SU-DHL-6 (cell line): Measurements from ENCODE around the gene SIL1.

ENCODE experiments used
- H2AFZ ChIP-seq: fragments of 200-600 bp; sonication (generic); 2 replicates; pipeline ENCODE4 v1.6.1; 2014; ENCODE audit warnings: low read depth, mild to moderate bottlenecking, moderate library complexity, mixed read lengths, antibody characterized with exemption, low read length; ENCODE audit not compliant: severe bottlenecking
- H3F3A ChIP-seq: fragments of 200-600 bp; shearing (Covaris generic); 2 replicates; pipeline ENCODE4 v1.6.0; 2016; ENCODE audit warnings: antibody characterized with exemption, mild to moderate bottlenecking; ENCODE audit not compliant: insufficient read depth
- H3K27ac ChIP-seq: fragments of 200-600 bp; sonication (generic); 2 replicates; pipeline ENCODE4 v1.5.1; 2016; ENCODE audit warnings: low read depth, mild to moderate bottlenecking, low read length, moderate library complexity, mixed read lengths
- H3K27me3 ChIP-seq: fragments of 200-600 bp; sonication (generic), shearing (Covaris generic); 2 replicates; pipeline ENCODE4 v1.6.0; 2014; ENCODE audit warnings: mild to moderate bottlenecking, low read length
- H3K36me3 ChIP-seq: fragments of 200-600 bp; sonication (generic); 2 replicates; pipeline ENCODE4 v1.6.1; 2014; ENCODE audit warnings: mild to moderate bottlenecking, low read length, mixed read lengths
- H3K4me2 ChIP-seq: fragments of 300-600, 200-600 bp; shearing (Covaris generic), sonication (generic); 2 replicates; pipeline ENCODE4 v1.6.0; 2014; ENCODE audit warnings: low read length, low read depth, mild to moderate bottlenecking; ENCODE audit not compliant: poor library complexity, severe bottlenecking
- H3K4me3 ChIP-seq: fragments of 200-600 bp; sonication (generic); 2 replicates; pipeline ENCODE4 v1.5.1; 2014; ENCODE audit warnings: antibody characterized with exemption, low read length, mild to moderate bottlenecking, mixed read lengths; ENCODE audit not compliant: insufficient read depth, poor library complexity, severe bottlenecking
- H3K79me2 ChIP-seq: fragments of 200-600 bp; sonication (generic); 2 replicates; pipeline ENCODE4 v1.6.1; 2014; ENCODE audit warnings: mild to moderate bottlenecking, low read length, moderate library complexity; ENCODE audit not compliant: insufficient read depth
- H3K9ac ChIP-seq: fragments of 200-600 bp; sonication (generic); 2 replicates; pipeline ENCODE4 v1.7.0; 2014; ENCODE audit warnings: mild to moderate bottlenecking, low read length
- H3K9me2 ChIP-seq: fragments of 200-600 bp; sonication (generic); replicated peaks from 2 replicates; pipeline ENCODE4 v1.6.1; 2014; ENCODE audit warnings: low read length; ENCODE audit not compliant: insufficient read depth
- H3K9me3 ChIP-seq: fragments of 200-600 bp; sonication (generic); 2 replicates; pipeline ENCODE4 v1.6.1; 2014; ENCODE audit warnings: low read length, mixed read lengths; ENCODE audit not compliant: insufficient read depth
- H4K20me1 ChIP-seq: fragments of 200-600 bp; sonication (generic); 2 replicates; pipeline ENCODE4 v1.6.1; 2014; ENCODE audit warnings: low read depth, mild to moderate bottlenecking, antibody characterized with exemption, low read length, moderate library complexity, mixed read lengths
- EZH2phosphoT487 ChIP-seq: fragments of 200-600 bp; sonication (generic), shearing (Covaris generic); conservative IDR thresholded peaks from 2 replicates; pipeline ENCODE4 v1.6.1; 2018; ENCODE audit warnings: mild to moderate bottlenecking, antibody characterized with exemption, low read length, moderate library complexity, mixed read lengths
- TF ChIP-seq, protein P1 (sequence below): fragments of 200-600 bp; sonication (generic); IDR thresholded peaks from one replicate; pipeline ENCODE4 v1.5.1; 2017; ENCODE audit warnings: antibody characterized with exemption, mild to moderate bottlenecking, low read length, moderate library complexity; ENCODE audit not compliant: insufficient read depth, poor library complexity, severe bottlenecking

Gene SIL1

DNA sequence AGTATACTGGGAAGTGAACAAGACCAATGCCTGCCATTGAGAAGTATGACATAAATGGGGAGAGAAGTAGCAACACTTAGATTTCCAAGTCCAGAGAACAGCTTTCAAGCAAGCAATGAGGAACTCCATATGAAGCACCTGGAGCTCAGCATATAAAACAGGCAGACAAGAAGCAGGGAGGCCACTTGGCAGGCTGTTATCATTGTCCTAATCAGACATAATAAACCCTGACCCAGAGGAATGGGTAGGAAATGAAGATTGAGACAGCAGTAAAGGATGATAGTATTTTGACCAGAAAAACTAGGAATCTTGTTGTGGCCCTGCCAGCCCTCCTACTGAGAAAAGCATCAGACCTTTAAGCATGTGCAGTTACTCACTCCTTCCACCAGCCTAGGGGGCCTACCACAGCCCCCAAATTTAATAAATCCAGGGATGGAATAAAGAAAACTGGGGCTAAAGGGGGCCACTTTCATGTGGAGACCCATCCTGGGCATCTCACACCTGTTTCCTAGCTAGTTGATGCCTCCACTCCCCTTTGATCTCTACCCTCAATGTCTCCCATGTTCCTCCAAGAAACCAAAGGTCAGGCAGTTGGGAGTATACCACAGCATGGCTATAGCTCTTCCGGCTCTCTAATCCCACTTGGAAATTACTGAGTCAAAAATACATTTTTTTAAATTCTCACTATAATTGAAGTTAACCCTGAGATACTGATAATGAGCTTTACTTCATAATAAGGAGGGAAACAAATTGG is 135.1 kb downstream of the SIL1 start:
- H4K20me1 ChIP-seq = no peaks in the 10 kb centered on the region
- H3K9ac ChIP-seq = no peak overlapping the region
- H2AFZ ChIP-seq = no peak overlapping the region
- H3K36me3 ChIP-seq = no peaks in the 10 kb centered on the region
- TF ChIP-seq, protein P1, sequence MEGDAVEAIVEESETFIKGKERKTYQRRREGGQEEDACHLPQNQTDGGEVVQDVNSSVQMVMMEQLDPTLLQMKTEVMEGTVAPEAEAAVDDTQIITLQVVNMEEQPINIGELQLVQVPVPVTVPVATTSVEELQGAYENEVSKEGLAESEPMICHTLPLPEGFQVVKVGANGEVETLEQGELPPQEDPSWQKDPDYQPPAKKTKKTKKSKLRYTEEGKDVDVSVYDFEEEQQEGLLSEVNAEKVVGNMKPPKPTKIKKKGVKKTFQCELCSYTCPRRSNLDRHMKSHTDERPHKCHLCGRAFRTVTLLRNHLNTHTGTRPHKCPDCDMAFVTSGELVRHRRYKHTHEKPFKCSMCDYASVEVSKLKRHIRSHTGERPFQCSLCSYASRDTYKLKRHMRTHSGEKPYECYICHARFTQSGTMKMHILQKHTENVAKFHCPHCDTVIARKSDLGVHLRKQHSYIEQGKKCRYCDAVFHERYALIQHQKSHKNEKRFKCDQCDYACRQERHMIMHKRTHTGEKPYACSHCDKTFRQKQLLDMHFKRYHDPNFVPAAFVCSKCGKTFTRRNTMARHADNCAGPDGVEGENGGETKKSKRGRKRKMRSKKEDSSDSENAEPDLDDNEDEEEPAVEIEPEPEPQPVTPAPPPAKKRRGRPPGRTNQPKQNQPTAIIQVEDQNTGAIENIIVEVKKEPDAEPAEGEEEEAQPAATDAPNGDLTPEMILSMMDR = no peak
- TF ChIP-seq EZH2phosphoT487 = no peak
- no peak overlapping the region for H3K4me3 ChIP-seq
- H3K4me2 ChIP-seq = no peak overlapping the region
- H3K27ac ChIP-seq = no peak overlapping the region
- no peaks in the 10 kb centered on the region for H3K27me3 ChIP-seq
- no peaks in the 10 kb centered on the region for H3F3A ChIP-seq
- H3K9me3 ChIP-seq = no peaks in the 10 kb centered on the region
- no peaks in the 10 kb centered on the region for H3K9me2 ChIP-seq
- no peaks in the 10 kb centered on the region for H3K79me2 ChIP-seq

DNA sequence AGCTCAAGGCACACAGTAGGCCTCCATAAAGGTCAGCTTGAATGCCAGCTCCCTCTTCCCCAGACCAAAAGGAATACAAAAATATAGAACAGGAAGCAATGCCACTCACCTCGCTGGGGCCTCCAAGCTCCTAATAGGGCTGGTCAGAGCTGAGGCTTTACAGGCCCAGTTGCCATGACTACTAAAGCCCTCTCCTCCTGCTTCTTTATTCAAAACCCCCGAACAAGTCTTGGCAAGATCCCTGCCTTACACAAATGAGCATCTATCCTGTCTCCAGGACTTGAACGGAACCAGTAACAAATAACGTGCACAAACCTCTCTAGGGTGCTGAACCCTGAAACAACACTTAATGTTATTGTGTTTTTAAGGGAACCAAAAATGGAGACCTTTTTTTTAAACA is 136.3 kb downstream of the SIL1 start:
- H3K9me3 ChIP-seq = no peaks in the 10 kb centered on the region
- no peak overlapping the region for H3K4me3 ChIP-seq
- H3K27me3 ChIP-seq = no peaks in the 10 kb centered on the region
- H3K9ac ChIP-seq = no peak overlapping the region
- TF ChIP-seq EZH2phosphoT487 = no peak
- TF ChIP-seq, protein P1 = no peak
- H3K4me2 ChIP-seq = no peak overlapping the region
- H3F3A ChIP-seq = no peaks in the 10 kb centered on the region
- H3K9me2 ChIP-seq = no peaks in the 10 kb centered on the region
- H3K36me3 ChIP-seq = no peaks in the 10 kb centered on the region
- no peaks in the 10 kb centered on the region for H3K79me2 ChIP-seq
- H2AFZ ChIP-seq = no peak overlapping the region
- no peak overlapping the region for H3K27ac ChIP-seq
- H4K20me1 ChIP-seq = no peaks in the 10 kb centered on the region

DNA sequence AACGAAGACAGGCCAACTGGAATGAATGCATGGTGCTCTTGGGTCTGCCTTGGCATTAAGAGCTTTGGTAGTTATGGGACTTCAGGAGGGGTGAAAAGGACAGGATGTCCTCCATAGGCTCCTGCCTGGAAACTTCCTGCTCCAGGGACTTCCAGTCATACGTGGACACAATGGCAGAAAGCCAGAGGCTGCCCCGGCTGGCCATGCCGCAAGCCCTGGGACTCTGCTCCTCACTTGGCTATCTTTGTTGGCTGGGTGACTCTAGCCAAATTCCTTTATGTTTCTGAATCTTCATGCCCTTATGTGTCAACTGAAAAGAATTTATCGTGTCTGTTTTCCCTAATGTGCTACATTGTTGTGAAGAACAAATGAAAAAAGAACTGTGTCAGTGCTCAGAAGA is 136.9 kb downstream of the SIL1 start:
- Histone ChIP-seq H3K27me3 (no peaks in the 10 kb centered on the region), H3K4me2 (no peak overlapping the region), H3K79me2 (no peaks in the 10 kb centered on the region), H3F3A (no peaks in the 10 kb centered on the region), H3K4me3 (no peak overlapping the region), H3K9ac (no peak overlapping the region), H3K36me3 (no peaks in the 10 kb centered on the region), H4K20me1 (no peaks in the 10 kb centered on the region), H3K27ac (no peak overlapping the region), H3K9me2 (no peaks in the 10 kb centered on the region), H2AFZ (no peak overlapping the region), H3K9me3 (no peaks in the 10 kb centered on the region)
- no peak for TF ChIP-seq EZH2phosphoT487
- TF ChIP-seq, protein P1 = no peak
